ENCODE measurements around the gene SGIP1.

DNA sequence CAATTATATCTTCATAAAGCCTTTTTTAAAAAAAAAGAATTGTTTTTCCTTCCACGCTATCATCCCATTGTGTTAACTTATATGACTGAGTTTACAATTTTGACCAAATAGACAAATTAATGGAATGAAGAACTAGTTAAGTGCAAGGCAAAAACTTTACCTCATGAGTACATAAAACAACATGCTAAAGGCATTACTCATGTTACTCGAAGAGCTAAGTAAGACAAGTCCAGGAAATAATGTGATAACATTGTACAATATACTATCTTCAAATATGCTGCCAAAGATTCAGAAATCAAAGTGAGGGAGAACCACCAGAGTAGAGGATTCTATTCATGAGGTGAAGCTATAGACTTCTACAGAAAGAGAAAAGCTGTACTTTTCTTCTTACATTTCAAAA, 194.1 kb downstream of the SGIP1 start:
- TF ChIP-seq CTCF (IDR thresholded peaks at IDR 0.05; ENCODE audit: low read length), result no peak
- TF ChIP-seq EZH2 (IDR thresholded peaks at IDR 0.05; ENCODE audit: borderline replicate concordance, low read length), result no peak
